Measurements from ENCODE around the gene TMEM237. TPM values are rescaled to one million over a fixed set of nuclear protein-coding genes. Genes with fewer than 3 reads are reported as not detected.

Gene TMEM237
- total and polyA plus RNA-seq, 4 donors: 1.2 to 5.2 (median 2.2) TPM

- no peaks in the 10 kb centered on the region for H3K9me3 ChIP-seq (ENCODE audit: control insufficient read depth in 4 of 4, low read length in 3 of 4)
- no peak for TF ChIP-seq CTCF (IDR thresholded peaks at IDR 0.05; ENCODE audit: low read depth, low read length, missing input control)
- TF ChIP-seq HNF4A (conservative IDR thresholded peaks at IDR 0.05): no peak
- TF ChIP-seq FOXA2 (IDR thresholded peaks at IDR 0.05): no peak
- no peak for TF ChIP-seq JUND (IDR thresholded peaks at IDR 0.05)
- no peak for TF ChIP-seq RXRA (IDR thresholded peaks at IDR 0.05)
- TF ChIP-seq HNF4G (IDR thresholded peaks at IDR 0.05): no peak
- TF ChIP-seq MAX (IDR thresholded peaks at IDR 0.05): no peak
- TF ChIP-seq SP1 (IDR thresholded peaks at IDR 0.05): no peak
- no peak for TF ChIP-seq FOXA1 (IDR thresholded peaks at IDR 0.05)
- TF ChIP-seq REST (IDR thresholded peaks at IDR 0.05): no peak
- TF ChIP-seq GABPA (IDR thresholded peaks at IDR 0.05 in 1 of 2, conservative IDR thresholded peaks at IDR 0.05 in 1 of 2): no peak
- TF ChIP-seq ZBTB33 (IDR thresholded peaks at IDR 0.05): no peak
- no peak overlapping the region for H3K4me3 ChIP-seq (ENCODE audit: low read depth in 1 of 3, low read length in 3 of 3)
- H3K36me3 ChIP-seq (ENCODE audit: control insufficient read depth in 4 of 4, insufficient read depth in 3 of 4, low read depth in 1 of 4, low read length in 3 of 4): no peaks in the 10 kb centered on the region
- H3K27ac ChIP-seq (ENCODE audit: low read depth in 1 of 2, low read length in 2 of 2): no peak overlapping the region
- H3K27me3 ChIP-seq (ENCODE audit: control insufficient read depth in 4 of 4, insufficient read depth in 4 of 4, low read length in 3 of 4): no peaks in the 10 kb centered on the region
- no peak overlapping the region for H3K9ac ChIP-seq (ENCODE audit: low read depth in 1 of 2, low read length in 2 of 2)
- WGBS: 87% methylated on average over 5 of the region's 5 CpGs
- H3K4me1 ChIP-seq (ENCODE audit: control insufficient read depth in 4 of 4, insufficient read depth in 4 of 4, low read length in 3 of 4): no peaks in the 10 kb centered on the region
- no peak for DNase-seq (ENCODE audit: low spot score)
These were observed 13.4 kb upstream of the TMEM237 start for GRCh38 chr2:201656740-201657139.

GRCh38 chr2:201656102-201656501 lies 12.8 kb upstream of the TMEM237 start:
- Histone ChIP-seq H3K36me3 (ENCODE audit: control insufficient read depth in 4 of 4, insufficient read depth in 3 of 4, low read depth in 1 of 4, low read length in 3 of 4) (no peaks in the 10 kb centered on the region), H3K9ac (ENCODE audit: low read depth in 1 of 2, low read length in 2 of 2) (no peak overlapping the region), H3K4me1 (ENCODE audit: control insufficient read depth in 4 of 4, insufficient read depth in 4 of 4, low read length in 3 of 4) (no peaks in the 10 kb centered on the region), H3K27ac (ENCODE audit: low read depth in 1 of 2, low read length in 2 of 2) (no peak overlapping the region), H3K4me3 (ENCODE audit: low read depth in 1 of 3, low read length in 3 of 3) (no peak overlapping the region), H3K27me3 (ENCODE audit: control insufficient read depth in 4 of 4, insufficient read depth in 4 of 4, low read length in 3 of 4) (no peaks in the 10 kb centered on the region), H3K9me3 (ENCODE audit: control insufficient read depth in 4 of 4, low read length in 3 of 4) (no peaks in the 10 kb centered on the region)
- no peak for TF ChIP-seq FOXA1 (IDR thresholded peaks at IDR 0.05)
- TF ChIP-seq ZBTB33 (IDR thresholded peaks at IDR 0.05): no peak
- no peak for TF ChIP-seq JUND (IDR thresholded peaks at IDR 0.05)
- no peak for TF ChIP-seq SP1 (IDR thresholded peaks at IDR 0.05)
- TF ChIP-seq RXRA (IDR thresholded peaks at IDR 0.05): no peak
- no peak for TF ChIP-seq ATF3 (IDR thresholded peaks at IDR 0.05)
- no peak for TF ChIP-seq HNF4G (IDR thresholded peaks at IDR 0.05)
- TF ChIP-seq RAD21 (IDR thresholded peaks at IDR 0.05): no peak
- no peak for TF ChIP-seq MAX (IDR thresholded peaks at IDR 0.05)
- TF ChIP-seq NR2F2 (IDR thresholded peaks at IDR 0.05): no peak
- no peak for TF ChIP-seq REST (IDR thresholded peaks at IDR 0.05)
- no peak for TF ChIP-seq YY1 (IDR thresholded peaks at IDR 0.05)
- WGBS: 89% methylated on average over 11 of the region's 11 CpGs
- no peak for DNase-seq (ENCODE audit: low spot score)

All from liver (tissue), 9 donors.